ENCODE data around the gene MKX. TPM values are rescaled to one million over a fixed set of nuclear protein-coding genes. Genes with fewer than 3 reads are reported as not detected.

The MKX gene, protein sequence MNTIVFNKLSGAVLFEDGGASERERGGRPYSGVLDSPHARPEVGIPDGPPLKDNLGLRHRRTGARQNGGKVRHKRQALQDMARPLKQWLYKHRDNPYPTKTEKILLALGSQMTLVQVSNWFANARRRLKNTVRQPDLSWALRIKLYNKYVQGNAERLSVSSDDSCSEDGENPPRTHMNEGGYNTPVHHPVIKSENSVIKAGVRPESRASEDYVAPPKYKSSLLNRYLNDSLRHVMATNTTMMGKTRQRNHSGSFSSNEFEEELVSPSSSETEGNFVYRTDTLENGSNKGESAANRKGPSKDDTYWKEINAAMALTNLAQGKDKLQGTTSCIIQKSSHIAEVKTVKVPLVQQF
- total RNA-seq (under 1 TPM in 8 of 10 donors, not detected in 2; 0.09 to 0.53 (median 0.29) TPM), polyA plus RNA-seq (under 1 TPM; 0.09 to 0.15 TPM)
- long read RNA-seq, donor 1, partial matches to known transcripts, result 0 of 1 reads
- long read RNA-seq, donor 1, other reads (novel, unspliced or antisense), result 1 of 1 reads
- long read RNA-seq, donor 2, result 0 reads
- long read RNA-seq, donor 3, result 0 reads

DNA sequence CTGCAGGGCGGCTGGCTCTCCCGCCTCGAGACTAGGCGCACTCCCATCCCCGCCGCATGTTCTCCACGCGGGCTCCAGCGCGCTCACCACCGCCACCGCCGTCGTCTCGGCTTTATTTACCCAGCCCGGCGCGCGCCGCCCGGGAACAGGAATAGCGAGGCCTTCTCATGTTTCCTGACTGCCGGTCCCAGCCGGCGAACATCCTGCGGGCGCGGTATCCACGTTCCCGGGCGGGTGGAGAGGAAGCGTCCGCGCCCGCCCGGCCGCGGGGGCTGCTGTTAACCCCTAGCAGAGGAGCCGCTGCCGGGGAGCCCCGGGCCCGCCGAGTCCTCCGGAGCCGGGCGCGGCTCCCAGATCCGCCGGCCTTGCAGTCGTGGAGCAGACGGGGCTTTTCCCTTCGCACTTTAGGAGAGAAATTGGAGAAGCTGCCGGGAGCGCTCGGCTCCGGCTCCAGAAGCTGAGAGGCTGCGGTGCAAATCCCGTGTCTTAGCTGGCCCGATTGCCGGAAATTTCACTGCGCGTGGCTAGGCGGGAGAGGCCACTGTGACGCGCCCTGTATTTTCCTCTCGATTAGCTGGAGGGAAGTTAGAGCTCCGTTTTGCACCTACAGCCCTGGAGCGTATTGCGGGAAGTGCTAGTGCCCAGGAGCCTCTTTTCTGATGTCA lies at the start of gene MKX:
Gene MKX, minus strand, starts transcription at position 88 of the 665 bp plus-strand sequence. CDS start 2,404 bp downstream, outside the sequence.
- peaks cover 41 to 100% (median 94%) of the 10 kb centered on the region in 7 donors for H3K27me3 ChIP-seq
- H3K27ac ChIP-seq, result no peak within 1 kb of the TSS
- TF ChIP-seq, protein P1, sequence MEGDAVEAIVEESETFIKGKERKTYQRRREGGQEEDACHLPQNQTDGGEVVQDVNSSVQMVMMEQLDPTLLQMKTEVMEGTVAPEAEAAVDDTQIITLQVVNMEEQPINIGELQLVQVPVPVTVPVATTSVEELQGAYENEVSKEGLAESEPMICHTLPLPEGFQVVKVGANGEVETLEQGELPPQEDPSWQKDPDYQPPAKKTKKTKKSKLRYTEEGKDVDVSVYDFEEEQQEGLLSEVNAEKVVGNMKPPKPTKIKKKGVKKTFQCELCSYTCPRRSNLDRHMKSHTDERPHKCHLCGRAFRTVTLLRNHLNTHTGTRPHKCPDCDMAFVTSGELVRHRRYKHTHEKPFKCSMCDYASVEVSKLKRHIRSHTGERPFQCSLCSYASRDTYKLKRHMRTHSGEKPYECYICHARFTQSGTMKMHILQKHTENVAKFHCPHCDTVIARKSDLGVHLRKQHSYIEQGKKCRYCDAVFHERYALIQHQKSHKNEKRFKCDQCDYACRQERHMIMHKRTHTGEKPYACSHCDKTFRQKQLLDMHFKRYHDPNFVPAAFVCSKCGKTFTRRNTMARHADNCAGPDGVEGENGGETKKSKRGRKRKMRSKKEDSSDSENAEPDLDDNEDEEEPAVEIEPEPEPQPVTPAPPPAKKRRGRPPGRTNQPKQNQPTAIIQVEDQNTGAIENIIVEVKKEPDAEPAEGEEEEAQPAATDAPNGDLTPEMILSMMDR (IDR thresholded peaks at IDR 0.05), result no peak
- 1% methylated on average over 69 of the region's 69 CpGs for WGBS, 2 donors
- peak within 1 kb of the TSS; percentile 23 to 71 (median 62) for H3K4me3 ChIP-seq
- H3K4me1 ChIP-seq, result peaks cover 8 to 57% (median 47%) of the 10 kb centered on the region in 9 donors
- intact Hi-C loops (cut with DNase I), result loop anchor here in 5 of 10 donors (5.0 to 10.0 kb wide), 4 partner anchors 429 to 649 kb away; no protein-coding TSS in a partner anchor
- no peak for ATAC-seq
- H3K9me3 ChIP-seq, result no peaks in the 10 kb centered on the region
- no peak for DNase-seq
- no peaks in the 10 kb centered on the region for H3K36me3 ChIP-seq

DNA sequence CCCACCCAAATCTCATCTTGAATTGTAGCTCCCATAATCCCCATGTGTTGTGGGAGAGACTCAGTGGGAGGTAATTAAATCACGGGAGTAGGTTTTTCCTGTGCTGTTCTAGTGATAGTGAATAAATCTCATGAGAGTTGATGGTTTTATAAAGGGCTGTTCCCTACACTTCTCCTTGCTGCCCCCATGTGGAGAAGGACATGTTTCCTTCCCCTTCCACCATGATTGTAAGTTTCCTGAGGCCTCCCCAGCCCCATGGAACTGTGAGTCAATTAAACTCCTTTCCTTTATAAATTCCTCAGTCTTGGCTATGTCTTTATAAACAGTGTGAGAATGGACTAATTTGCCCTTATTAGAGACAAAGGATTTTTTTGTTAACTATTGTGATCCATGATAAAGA lies 48.5 kb upstream of the MKX start:
- Histone ChIP-seq H3K36me3 (no peaks in the 10 kb centered on the region), H3K27me3 (no peaks in the 10 kb centered on the region), H3K9me3 (no peaks in the 10 kb centered on the region), H3K27ac (no peak overlapping the region), H3K4me3 (no peak overlapping the region), H3K4me1 (no peaks in the 10 kb centered on the region)
- intact Hi-C loops (cut with DNase I), result no loop called here
- ATAC-seq (no peak), DNase-seq (no peak)
- TF ChIP-seq, protein P1 (IDR thresholded peaks at IDR 0.05), result peak in 4 of 9 donors; percentile 6 to 12 (median 10)
- WGBS, 2 donors, result 21 to 25% methylated on average over 1 of the region's 1 CpG

DNA sequence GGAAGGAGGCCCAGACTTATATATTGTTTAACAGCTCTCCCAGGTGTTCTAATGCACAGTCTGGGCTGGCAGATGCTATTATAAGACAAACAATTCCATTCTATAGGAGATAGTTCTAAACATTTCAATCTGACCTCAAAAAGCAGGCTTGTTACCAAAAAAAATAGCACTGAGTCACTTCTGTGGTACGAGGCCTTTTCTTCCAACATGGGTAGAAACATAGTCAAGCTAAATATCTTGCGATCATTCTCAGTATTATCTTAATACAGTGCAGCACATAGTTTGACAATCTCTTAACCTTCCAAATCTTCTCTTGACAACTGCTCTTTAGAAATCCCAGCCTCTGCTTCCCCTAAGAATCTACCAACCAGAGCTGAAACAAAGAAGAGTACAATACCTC lies 46.6 kb upstream of the MKX start:
- intact Hi-C loops (cut with DNase I), result no loop called here
- Histone ChIP-seq H3K27me3 (peaks cover 0 to 3% (median 0%) of the 10 kb centered on the region in 7 donors), H3K4me1 (no peaks in the 10 kb centered on the region), H3K9me3 (no peaks in the 10 kb centered on the region), H3K36me3 (no peaks in the 10 kb centered on the region), H3K27ac (no peak overlapping the region), H3K4me3 (no peak overlapping the region)
- TF ChIP-seq, protein P1 (IDR thresholded peaks at IDR 0.05), result no peak
- 74 to 80% methylated on average over 2 of the region's 2 CpGs for WGBS, 2 donors
- ATAC-seq, result no peak
- DNase-seq, result no peak

DNA sequence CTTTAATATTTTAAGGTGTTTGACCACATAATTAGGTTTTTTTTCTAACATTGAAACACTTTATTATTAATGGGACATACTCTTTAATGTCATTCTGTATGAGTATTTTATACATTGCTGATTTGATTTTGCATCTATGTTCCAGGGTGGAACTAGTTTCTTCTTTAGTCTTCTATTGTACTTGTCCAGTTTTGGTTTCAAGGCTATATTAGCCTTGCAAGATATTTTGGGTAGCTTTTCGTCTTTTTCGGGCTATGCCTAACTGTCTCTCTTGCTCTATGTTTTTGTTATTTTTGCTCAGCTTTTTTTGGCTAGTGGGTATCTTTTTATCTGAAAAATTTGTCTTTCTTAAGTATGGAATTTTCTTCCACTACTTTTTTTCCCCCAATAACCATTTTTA lies 38.7 kb upstream of the MKX start:
- H3K4me3 ChIP-seq, result no peak overlapping the region
- no peak for ATAC-seq
- intact Hi-C loops (cut with DNase I), result no loop called here
- H3K36me3 ChIP-seq, result no peaks in the 10 kb centered on the region
- no peaks in the 10 kb centered on the region for H3K4me1 ChIP-seq
- WGBS, 2 donors, result 77 to 86% methylated on average over 2 of the region's 2 CpGs
- no peak for DNase-seq
- no peak overlapping the region for H3K27ac ChIP-seq
- H3K9me3 ChIP-seq, result peaks cover 0 to 7% (median 0%) of the 10 kb centered on the region in 11 donors
- H3K27me3 ChIP-seq, result peaks cover 0 to 6% (median 0%) of the 10 kb centered on the region in 7 donors
- TF ChIP-seq, protein P1 (IDR thresholded peaks at IDR 0.05), result no peak
